ENCODE measurements around the gene RPGR.

The RPGR gene, protein sequence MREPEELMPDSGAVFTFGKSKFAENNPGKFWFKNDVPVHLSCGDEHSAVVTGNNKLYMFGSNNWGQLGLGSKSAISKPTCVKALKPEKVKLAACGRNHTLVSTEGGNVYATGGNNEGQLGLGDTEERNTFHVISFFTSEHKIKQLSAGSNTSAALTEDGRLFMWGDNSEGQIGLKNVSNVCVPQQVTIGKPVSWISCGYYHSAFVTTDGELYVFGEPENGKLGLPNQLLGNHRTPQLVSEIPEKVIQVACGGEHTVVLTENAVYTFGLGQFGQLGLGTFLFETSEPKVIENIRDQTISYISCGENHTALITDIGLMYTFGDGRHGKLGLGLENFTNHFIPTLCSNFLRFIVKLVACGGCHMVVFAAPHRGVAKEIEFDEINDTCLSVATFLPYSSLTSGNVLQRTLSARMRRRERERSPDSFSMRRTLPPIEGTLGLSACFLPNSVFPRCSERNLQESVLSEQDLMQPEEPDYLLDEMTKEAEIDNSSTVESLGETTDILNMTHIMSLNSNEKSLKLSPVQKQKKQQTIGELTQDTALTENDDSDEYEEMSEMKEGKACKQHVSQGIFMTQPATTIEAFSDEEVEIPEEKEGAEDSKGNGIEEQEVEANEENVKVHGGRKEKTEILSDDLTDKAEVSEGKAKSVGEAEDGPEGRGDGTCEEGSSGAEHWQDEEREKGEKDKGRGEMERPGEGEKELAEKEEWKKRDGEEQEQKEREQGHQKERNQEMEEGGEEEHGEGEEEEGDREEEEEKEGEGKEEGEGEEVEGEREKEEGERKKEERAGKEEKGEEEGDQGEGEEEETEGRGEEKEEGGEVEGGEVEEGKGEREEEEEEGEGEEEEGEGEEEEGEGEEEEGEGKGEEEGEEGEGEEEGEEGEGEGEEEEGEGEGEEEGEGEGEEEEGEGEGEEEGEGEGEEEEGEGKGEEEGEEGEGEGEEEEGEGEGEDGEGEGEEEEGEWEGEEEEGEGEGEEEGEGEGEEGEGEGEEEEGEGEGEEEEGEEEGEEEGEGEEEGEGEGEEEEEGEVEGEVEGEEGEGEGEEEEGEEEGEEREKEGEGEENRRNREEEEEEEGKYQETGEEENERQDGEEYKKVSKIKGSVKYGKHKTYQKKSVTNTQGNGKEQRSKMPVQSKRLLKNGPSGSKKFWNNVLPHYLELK

GRCh38 chrX:38327007-38327774, at the start of gene RPGR:
RPGR (minus strand) TSS chrX:38327509; CDS start chrX:38327367, 142 bp downstream.
- Mint-ChIP-seq H3K4me3 (peak within 1 kb of the TSS; percentile 93), H3K27ac (peak within 1 kb of the TSS; percentile 91), H3K27me3 (no peaks in the 10 kb centered on the region), H3K4me1 (ENCODE audit: low read depth) (peaks cover 16% of the 10 kb centered on the region), H3K36me3 (ENCODE audit: low read depth) (peaks cover 8% of the 10 kb centered on the region), H3K9me3 (no peaks in the 10 kb centered on the region)
- intact Hi-C loops (cut with micrococcal nuclease) = loop anchor here (5.0 to 10.0 kb wide), 2 partner anchors 62 to 400 kb away; no protein-coding TSS in a partner anchor

GRCh38 chrX:38376747-38377146, 49.4 kb upstream of the RPGR start:
- Mint-ChIP-seq H3K27ac (no peak overlapping the region), H3K9me3 (no peaks in the 10 kb centered on the region), H3K4me3 (no peak overlapping the region), H3K27me3 (no peaks in the 10 kb centered on the region), H3K4me1 (ENCODE audit: low read depth) (no peaks in the 10 kb centered on the region), H3K36me3 (ENCODE audit: low read depth) (no peaks in the 10 kb centered on the region)
- intact Hi-C loops (cut with micrococcal nuclease) = no loop called here

DNA sequence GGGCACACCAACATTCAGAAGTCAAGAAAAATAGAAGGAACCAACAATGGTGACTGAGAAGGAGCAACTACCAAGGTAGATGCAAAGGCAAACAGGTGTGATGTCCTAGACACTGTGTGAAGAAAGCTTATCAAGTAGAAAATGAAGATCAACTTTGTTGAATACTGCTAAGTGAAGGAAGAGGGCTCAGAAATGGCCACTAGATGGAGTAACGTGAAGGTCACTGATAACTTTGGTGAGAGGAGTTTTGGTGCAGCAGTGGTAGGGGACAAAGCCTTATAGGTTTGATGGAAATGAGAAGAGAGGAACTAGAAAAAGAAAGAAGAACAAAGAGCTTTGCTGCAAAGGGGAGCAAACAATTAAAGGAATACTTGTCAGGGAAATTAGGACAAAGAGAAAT, 48.6 kb upstream of the RPGR start:
- peaks cover 3% of the 10 kb centered on the region for H3K4me1 Mint-ChIP-seq (ENCODE audit: low read depth)
- H3K36me3 Mint-ChIP-seq (ENCODE audit: low read depth) = no peaks in the 10 kb centered on the region
- H3K27ac Mint-ChIP-seq = no peak overlapping the region
- intact Hi-C loops (cut with micrococcal nuclease) = no loop called here
- no peak overlapping the region for H3K4me3 Mint-ChIP-seq
- no peaks in the 10 kb centered on the region for H3K9me3 Mint-ChIP-seq
- H3K27me3 Mint-ChIP-seq = no peaks in the 10 kb centered on the region

- H3K27me3 Mint-ChIP-seq = no peaks in the 10 kb centered on the region
- intact Hi-C loops (cut with micrococcal nuclease) = no loop called here
- no peak overlapping the region for H3K4me3 Mint-ChIP-seq
- H3K9me3 Mint-ChIP-seq = no peaks in the 10 kb centered on the region
- no peak overlapping the region for H3K27ac Mint-ChIP-seq
- H3K4me1 Mint-ChIP-seq (ENCODE audit: low read depth) = peaks cover 12% of the 10 kb centered on the region
- H3K36me3 Mint-ChIP-seq (ENCODE audit: low read depth) = no peaks in the 10 kb centered on the region
These were observed 47.1 kb upstream of the RPGR start for GRCh38 chrX:38374431-38374830.

DNA sequence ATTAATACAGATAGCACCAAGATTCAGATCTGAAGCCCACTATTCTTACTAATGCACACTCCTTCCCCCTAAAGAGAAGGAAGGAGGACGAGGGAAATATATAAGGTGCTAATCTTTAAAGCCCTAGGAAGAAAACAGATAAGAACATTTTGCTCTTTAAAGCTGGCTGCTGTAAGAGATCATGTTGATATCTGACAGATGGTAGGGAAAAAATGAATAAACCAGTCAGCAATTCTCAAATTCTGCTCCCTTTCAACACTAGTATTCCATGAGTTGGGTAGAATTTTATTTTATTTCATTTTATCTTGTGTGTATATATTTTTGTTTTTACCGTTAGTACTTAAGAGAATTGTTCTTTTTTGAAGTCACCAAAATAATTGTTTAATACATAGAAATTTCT, 44.3 kb upstream of the RPGR start:
- H3K27me3 Mint-ChIP-seq = no peaks in the 10 kb centered on the region
- no peak overlapping the region for H3K27ac Mint-ChIP-seq
- peaks cover 12% of the 10 kb centered on the region for H3K4me1 Mint-ChIP-seq (ENCODE audit: low read depth)
- intact Hi-C loops (cut with micrococcal nuclease) = no loop called here
- H3K36me3 Mint-ChIP-seq (ENCODE audit: low read depth) = no peaks in the 10 kb centered on the region
- H3K9me3 Mint-ChIP-seq = no peaks in the 10 kb centered on the region
- H3K4me3 Mint-ChIP-seq = no peak overlapping the region

DNA sequence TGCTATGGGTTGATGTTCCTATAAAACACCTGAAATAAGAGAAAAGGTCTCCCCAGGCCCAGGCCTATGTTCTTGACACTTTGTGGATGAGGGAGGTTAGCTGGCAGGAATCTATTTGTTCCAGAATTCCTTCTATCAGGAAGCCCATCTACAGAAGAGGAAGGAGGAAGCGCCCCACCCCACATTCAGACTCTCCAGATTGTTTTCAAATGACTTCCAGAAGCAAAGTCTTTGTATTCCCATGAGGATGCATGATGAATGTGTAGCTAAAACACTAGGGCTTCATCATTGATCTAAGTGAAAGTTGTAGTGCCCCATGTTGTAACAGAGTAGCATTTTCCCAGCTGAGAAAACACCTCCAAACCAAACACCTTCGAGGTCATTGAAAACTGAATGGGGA, 41.5 kb upstream of the RPGR start:
- Mint-ChIP-seq H3K27ac (no peak overlapping the region), H3K4me3 (no peak overlapping the region), H3K27me3 (no peaks in the 10 kb centered on the region), H3K36me3 (ENCODE audit: low read depth) (no peaks in the 10 kb centered on the region), H3K4me1 (ENCODE audit: low read depth) (peaks cover 12% of the 10 kb centered on the region), H3K9me3 (no peaks in the 10 kb centered on the region)
- intact Hi-C loops (cut with micrococcal nuclease) = no loop called here

GRCh38 chrX:38365954-38366353, 38.6 kb upstream of the RPGR start:
- Mint-ChIP-seq H3K4me1 (ENCODE audit: low read depth) (peaks cover 18% of the 10 kb centered on the region), H3K36me3 (ENCODE audit: low read depth) (no peaks in the 10 kb centered on the region), H3K9me3 (no peaks in the 10 kb centered on the region), H3K4me3 (no peak overlapping the region), H3K27ac (no peak overlapping the region), H3K27me3 (no peaks in the 10 kb centered on the region)
- intact Hi-C loops (cut with micrococcal nuclease) = no loop called here

DNA sequence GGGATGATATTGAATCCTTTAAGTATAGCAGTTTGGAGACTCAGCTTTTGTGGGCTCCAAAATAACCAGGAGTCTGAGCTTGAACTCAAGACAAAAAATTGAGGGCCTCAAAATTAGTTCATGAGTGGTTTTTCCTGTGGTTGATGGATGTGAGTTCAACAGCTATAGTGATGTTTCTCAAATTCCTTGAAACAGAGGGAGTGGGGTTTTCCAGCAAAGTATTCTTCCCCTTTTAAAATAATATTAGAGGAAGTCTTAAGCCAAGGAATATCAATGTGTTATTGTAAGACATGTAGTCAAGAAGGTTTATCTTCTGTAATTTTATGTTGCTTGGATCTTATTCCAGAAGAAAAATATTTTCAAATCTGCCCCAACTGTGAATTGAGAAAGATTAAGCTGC, 35.7 kb upstream of the RPGR start:
- no peak overlapping the region for H3K4me3 Mint-ChIP-seq
- H3K36me3 Mint-ChIP-seq (ENCODE audit: low read depth) = no peaks in the 10 kb centered on the region
- H3K4me1 Mint-ChIP-seq (ENCODE audit: low read depth) = peaks cover 9% of the 10 kb centered on the region
- H3K27me3 Mint-ChIP-seq = no peaks in the 10 kb centered on the region
- H3K27ac Mint-ChIP-seq = peak overlapping the region; percentile 86
- intact Hi-C loops (cut with micrococcal nuclease) = no loop called here
- H3K9me3 Mint-ChIP-seq = no peaks in the 10 kb centered on the region

DNA sequence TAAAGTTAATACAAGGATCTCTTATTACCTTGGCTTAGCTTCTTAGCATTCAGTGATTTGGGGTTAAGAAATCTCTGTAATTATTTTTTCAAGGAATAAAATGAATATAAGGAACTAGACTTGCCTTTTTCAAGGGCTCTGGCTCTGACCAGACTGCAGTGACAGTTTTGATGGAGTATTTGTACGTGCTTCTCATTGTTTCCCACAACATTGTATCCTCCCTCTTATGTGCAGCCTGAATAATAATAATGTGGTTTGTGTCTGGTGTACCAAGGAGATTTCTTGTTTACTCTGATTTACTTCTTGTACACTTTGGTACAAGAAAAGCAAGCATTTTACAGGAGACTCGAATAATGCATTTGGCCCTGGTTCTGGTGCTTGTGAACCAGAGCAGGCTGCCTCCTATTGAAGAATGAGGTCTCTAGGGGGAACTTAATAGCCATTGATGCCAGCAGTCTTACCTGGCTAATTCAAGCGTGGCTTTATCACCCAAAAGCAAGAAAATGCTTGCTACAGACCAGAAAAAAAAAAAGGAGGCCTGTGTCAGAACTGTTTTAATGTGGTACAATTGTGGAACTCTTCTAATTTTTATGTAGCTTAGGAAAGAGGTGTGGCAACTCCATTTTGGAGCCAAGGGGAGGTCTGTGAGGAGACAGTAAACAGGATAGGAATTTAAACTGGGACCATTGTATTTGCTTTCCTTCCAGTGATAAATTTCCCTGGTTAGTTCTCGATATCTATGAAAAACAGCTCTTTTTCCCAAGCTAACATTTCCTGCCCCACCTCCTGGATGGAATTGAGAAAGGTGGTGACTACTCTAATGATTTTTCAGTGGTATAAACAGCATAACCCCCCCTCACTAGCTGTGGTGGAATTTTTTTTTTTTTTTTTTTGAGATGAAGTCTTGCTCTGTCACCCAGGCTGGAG, 30.7 kb upstream of the RPGR start:
- no peaks in the 10 kb centered on the region for H3K36me3 Mint-ChIP-seq (ENCODE audit: low read depth)

DNA sequence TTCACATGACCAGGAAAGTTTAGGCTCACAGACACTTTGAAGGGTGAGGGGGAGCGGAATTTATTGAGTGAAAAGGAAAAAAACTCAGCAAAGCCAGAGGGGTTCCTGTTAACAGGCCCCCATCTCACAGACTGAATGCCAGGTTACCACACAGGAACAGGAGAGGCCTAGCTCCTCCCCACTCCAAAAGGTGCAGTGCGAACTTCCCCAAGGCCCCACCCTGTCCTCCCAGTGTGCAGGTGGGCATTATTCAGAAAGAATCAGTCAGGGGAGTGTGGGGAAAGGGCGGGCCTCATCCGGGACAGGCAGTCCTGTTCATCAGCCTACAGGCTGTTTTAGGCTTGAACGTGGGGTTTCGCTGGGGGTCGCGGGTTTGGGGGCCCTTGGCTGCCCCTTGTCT, 29.1 kb upstream of the RPGR start:
- no peaks in the 10 kb centered on the region for H3K36me3 Mint-ChIP-seq (ENCODE audit: low read depth)
- no peaks in the 10 kb centered on the region for H3K27me3 Mint-ChIP-seq
- intact Hi-C loops (cut with micrococcal nuclease) = no loop called here
- H3K9me3 Mint-ChIP-seq = no peaks in the 10 kb centered on the region
- H3K4me3 Mint-ChIP-seq = no peak overlapping the region
- no peak overlapping the region for H3K27ac Mint-ChIP-seq
- no peaks in the 10 kb centered on the region for H3K4me1 Mint-ChIP-seq (ENCODE audit: low read depth)

More for the DNA sequence above, 30.7 kb upstream of the RPGR start:
- no peak overlapping the region for H3K4me3 Mint-ChIP-seq
- H3K9me3 Mint-ChIP-seq = no peaks in the 10 kb centered on the region
- H3K27ac Mint-ChIP-seq = no peak overlapping the region
- H3K27me3 Mint-ChIP-seq = no peaks in the 10 kb centered on the region
- H3K4me1 Mint-ChIP-seq (ENCODE audit: low read depth) = peaks cover 9% of the 10 kb centered on the region
- intact Hi-C loops (cut with micrococcal nuclease) = no loop called here

GRCh38 chrX:38352362-38352761, 25.1 kb upstream of the RPGR start, which contains the start of gene OTC:
OTC (plus strand) TSS chrX:38352604; CDS start chrX:38352697, 93 bp downstream.
- intact Hi-C loops (cut with micrococcal nuclease) = no loop called here
- no peaks in the 10 kb centered on the region for H3K9me3 Mint-ChIP-seq
- H3K27ac Mint-ChIP-seq = no peak within 1 kb of the TSS
- no peaks in the 10 kb centered on the region for H3K27me3 Mint-ChIP-seq
- no peaks in the 10 kb centered on the region for H3K36me3 Mint-ChIP-seq (ENCODE audit: low read depth)
- no peak within 1 kb of the TSS for H3K4me3 Mint-ChIP-seq
- H3K4me1 Mint-ChIP-seq (ENCODE audit: low read depth) = peaks cover 16% of the 10 kb centered on the region

DNA sequence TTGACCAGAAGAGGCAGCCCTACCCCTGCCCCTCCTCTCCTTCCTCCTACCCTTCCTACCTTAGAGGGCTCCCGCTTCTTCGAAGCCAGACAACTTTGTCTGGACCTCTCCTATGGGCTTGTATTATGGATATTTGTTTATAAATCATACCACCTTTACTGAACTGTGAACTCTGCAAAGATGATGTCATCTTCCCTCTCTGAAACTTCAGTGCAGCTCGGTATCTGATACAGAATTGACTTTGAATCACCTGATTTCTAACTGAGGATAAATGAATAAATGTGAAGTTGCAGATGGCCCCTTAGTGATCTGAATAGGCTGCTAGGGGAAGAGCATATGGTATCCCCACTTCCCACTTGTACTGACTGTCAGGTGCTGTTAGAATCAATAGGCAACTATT, 24.0 kb upstream of the RPGR start:
- Mint-ChIP-seq H3K27ac (no peak overlapping the region), H3K4me1 (ENCODE audit: low read depth) (peaks cover 21% of the 10 kb centered on the region), H3K36me3 (ENCODE audit: low read depth) (no peaks in the 10 kb centered on the region), H3K4me3 (no peak overlapping the region), H3K27me3 (no peaks in the 10 kb centered on the region), H3K9me3 (no peaks in the 10 kb centered on the region)
- intact Hi-C loops (cut with micrococcal nuclease) = no loop called here
